Activated CD8-positive, alpha-beta T cell treated with anti-CD3 and anti-CD28 coated beads for 36 hours (primary cell): ENCODE measurements around the gene HSPA14. TPM values are rescaled to one million over a fixed set of nuclear protein-coding genes. Genes with fewer than 3 reads are reported as not detected.

Experiments used
- ATAC-seq: fragments of 200-7000 bp; cut with Tn5 transposase; one replicate; pipeline ENCODE4 v1.10.0; 2021; ENCODE audit warnings: mild to moderate bottlenecking, moderate library complexity
- CTCF ChIA-PET: fragments of 350-600 bp; sonication (Branson Sonifier 250); formaldehyde crosslinking; loops from one replicate; lab custom pipeline; 2021; ENCODE audit warnings: antibody characterized with exemption; lab: Charles Lee
- POLR2A ChIA-PET: fragments of 350-600 bp; sonication (Branson Sonifier 250); formaldehyde crosslinking; loops from one replicate; lab custom pipeline; 2021; ENCODE audit warnings: antibody characterized with exemption; lab: Charles Lee
- DNase-seq: peaks from one replicate; pipeline ENCODE4 v3.0.0-alpha.2; 2020
- H3K27ac Mint-ChIP-seq: one replicate; pipeline ENCODE4 v1.8.0; 2021; ENCODE audit warnings: mild to moderate bottlenecking, mixed read lengths
- H3K27me3 Mint-ChIP-seq: one replicate; pipeline ENCODE4 v1.8.0; 2021; ENCODE audit warnings: mixed read lengths
- H3K36me3 Mint-ChIP-seq: one replicate; pipeline ENCODE4 v1.8.0; 2021; ENCODE audit warnings: low read depth, mixed read lengths
- H3K4me1 Mint-ChIP-seq: one replicate; pipeline ENCODE4 v1.8.0; 2021; ENCODE audit warnings: low read depth, mixed read lengths
- H3K4me3 Mint-ChIP-seq: one replicate; pipeline ENCODE4 v1.8.0; 2021; ENCODE audit warnings: mild to moderate bottlenecking, moderate library complexity, mixed read lengths
- H3K9me3 Mint-ChIP-seq: one replicate; pipeline ENCODE4 v1.8.0; 2021; ENCODE audit warnings: mixed read lengths
- intact Hi-C: fragments of 100-400 bp; cut with micrococcal nuclease; formaldehyde crosslinking; loops from one replicate; pipeline ENCODE4 v1.10.0; 2022
- total RNA-seq, 2 experiments: library from RNA; stranded (reverse); gene quantifications; one replicate each; pipeline ENCODE4 v1.2.3, GENCODE V29; 2021
- TF ChIP-seq, protein P1 (sequence below): fragments of 200-600 bp; IDR thresholded peaks from one replicate; pipeline ENCODE4 v1.8.0; 2022; ENCODE audit warnings: antibody characterized with exemption, mild to moderate bottlenecking

The HSPA14 gene
- total RNA-seq, 2 experiments from 2014 or later, result 36.1 to 36.7 TPM

DNA sequence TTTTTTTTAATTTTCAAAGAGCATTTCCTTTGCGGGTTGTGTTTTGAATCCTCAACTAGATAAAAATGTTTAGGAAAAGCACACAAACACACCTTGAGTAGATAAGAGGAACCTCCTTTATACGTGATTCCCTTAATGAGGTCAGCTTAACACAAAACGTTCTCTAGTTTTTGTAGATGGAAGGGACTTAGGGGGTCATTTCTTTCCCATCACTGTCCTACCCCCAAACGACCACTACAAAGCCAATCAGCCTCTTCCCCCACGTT is 41.8 kb downstream of the HSPA14 start:
- no peaks in the 10 kb centered on the region for H3K9me3 Mint-ChIP-seq

GRCh38 chr10:14880229-14880628 is 42.1 kb downstream of the HSPA14 start:
- ATAC-seq (no peak), DNase-seq (no peak)
- CTCF ChIA-PET, result interaction anchor here (1.4 to 1.9 kb wide), 4 partner anchors 9 to 92 kb away, joined by 3 to 6 read pairs (median 4); no protein-coding TSS in a partner anchor
- Mint-ChIP-seq H3K36me3 (peaks cover 32% of the 10 kb centered on the region), H3K9me3 (no peaks in the 10 kb centered on the region), H3K4me1 (peaks cover 36% of the 10 kb centered on the region), H3K27me3 (no peaks in the 10 kb centered on the region), H3K27ac (peak overlapping the region; percentile 92), H3K4me3 (peak overlapping the region; percentile 96)
- TF ChIP-seq, protein P1, sequence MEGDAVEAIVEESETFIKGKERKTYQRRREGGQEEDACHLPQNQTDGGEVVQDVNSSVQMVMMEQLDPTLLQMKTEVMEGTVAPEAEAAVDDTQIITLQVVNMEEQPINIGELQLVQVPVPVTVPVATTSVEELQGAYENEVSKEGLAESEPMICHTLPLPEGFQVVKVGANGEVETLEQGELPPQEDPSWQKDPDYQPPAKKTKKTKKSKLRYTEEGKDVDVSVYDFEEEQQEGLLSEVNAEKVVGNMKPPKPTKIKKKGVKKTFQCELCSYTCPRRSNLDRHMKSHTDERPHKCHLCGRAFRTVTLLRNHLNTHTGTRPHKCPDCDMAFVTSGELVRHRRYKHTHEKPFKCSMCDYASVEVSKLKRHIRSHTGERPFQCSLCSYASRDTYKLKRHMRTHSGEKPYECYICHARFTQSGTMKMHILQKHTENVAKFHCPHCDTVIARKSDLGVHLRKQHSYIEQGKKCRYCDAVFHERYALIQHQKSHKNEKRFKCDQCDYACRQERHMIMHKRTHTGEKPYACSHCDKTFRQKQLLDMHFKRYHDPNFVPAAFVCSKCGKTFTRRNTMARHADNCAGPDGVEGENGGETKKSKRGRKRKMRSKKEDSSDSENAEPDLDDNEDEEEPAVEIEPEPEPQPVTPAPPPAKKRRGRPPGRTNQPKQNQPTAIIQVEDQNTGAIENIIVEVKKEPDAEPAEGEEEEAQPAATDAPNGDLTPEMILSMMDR, result no peak
- POLR2A ChIA-PET, result interaction anchor here (0.7 to 4.1 kb wide), 5 partner anchors 9 to 695 kb away, joined by 3 to 30 read pairs (median 10); partner anchors contain the start of gene DCLRE1C
- intact Hi-C loops, result no loop called here

More for the DNA sequence above, 41.8 kb downstream of the HSPA14 start:
- H3K27ac Mint-ChIP-seq, result peak overlapping the region; percentile 92
- DNase-seq (no peak), ATAC-seq (no peak)
- H3K27me3 Mint-ChIP-seq, result no peaks in the 10 kb centered on the region
- intact Hi-C loops, result no loop called here
- ChIA-PET POLR2A (interaction anchor here (0.8 to 4.1 kb wide), 6 partner anchors 10 to 695 kb away, joined by 4 to 30 read pairs (median 8); partner anchors contain the start of genes DCLRE1C and MEIG1), CTCF (interaction anchor here (1.4 to 1.9 kb wide), 3 partner anchors 9 to 23 kb away, joined by 4 to 6 read pairs (median 5); no protein-coding TSS in a partner anchor)
- peaks cover 32% of the 10 kb centered on the region for H3K36me3 Mint-ChIP-seq
- TF ChIP-seq, protein P1, result no peak
- peaks cover 37% of the 10 kb centered on the region for H3K4me1 Mint-ChIP-seq
- peak overlapping the region; percentile 96 for H3K4me3 Mint-ChIP-seq

DNA sequence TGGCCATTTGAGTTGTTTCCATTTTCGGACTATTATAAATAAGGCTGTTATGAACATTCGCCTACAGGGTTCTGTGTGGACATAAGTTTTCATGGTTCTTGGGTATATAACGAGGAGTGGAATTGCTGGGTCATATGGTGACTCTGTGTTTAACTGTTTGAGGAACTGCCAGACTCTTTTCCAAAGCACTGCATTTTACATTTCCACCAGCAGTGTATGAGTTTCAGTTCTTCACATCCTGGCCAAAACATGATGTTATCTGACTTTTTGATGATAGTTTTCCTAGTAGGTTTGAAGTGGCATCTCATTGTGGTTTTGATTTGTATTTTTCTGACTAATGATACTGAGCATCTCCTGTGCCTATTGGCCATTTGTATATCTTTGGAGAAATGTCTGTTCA is 46.0 kb downstream of the HSPA14 start:
- intact Hi-C loops, result no loop called here
- Mint-ChIP-seq H3K4me1 (peaks cover 22% of the 10 kb centered on the region), H3K27me3 (no peaks in the 10 kb centered on the region), H3K4me3 (no peak overlapping the region), H3K9me3 (no peaks in the 10 kb centered on the region), H3K27ac (peak overlapping the region; percentile 8), H3K36me3 (peaks cover 26% of the 10 kb centered on the region)
- CTCF ChIA-PET, result no interaction called here
- POLR2A ChIA-PET, result interaction anchor here (0.6 kb wide), 1 partner anchor 118 kb away, joined by 3 read pairs; no protein-coding TSS in a partner anchor
- ATAC-seq (peak; percentile 62), DNase-seq (no peak)
- TF ChIP-seq, protein P1, result no peak

GRCh38 chr10:14889318-14889717 is 51.2 kb downstream of the HSPA14 start:
- no peak for DNase-seq
- Mint-ChIP-seq H3K27me3 (no peaks in the 10 kb centered on the region), H3K4me1 (peaks cover 7% of the 10 kb centered on the region), H3K36me3 (peaks cover 18% of the 10 kb centered on the region), H3K27ac (no peak overlapping the region), H3K9me3 (no peaks in the 10 kb centered on the region), H3K4me3 (no peak overlapping the region)
- POLR2A ChIA-PET, result interaction anchor here (1.5 to 3.3 kb wide), 2 partner anchors 10 to 16 kb away, joined by 3 to 26 read pairs; partner anchors contain the start of gene SUV39H2
- ATAC-seq, result peak; percentile 61
- TF ChIP-seq, protein P1, result peak; percentile 56
- intact Hi-C loops, result no loop called here
- CTCF ChIA-PET, result interaction anchor here (0.7 to 4.4 kb wide), 5 partner anchors 10 to 67 kb away, joined by 3 to 36 read pairs (median 5); no protein-coding TSS in a partner anchor

DNA sequence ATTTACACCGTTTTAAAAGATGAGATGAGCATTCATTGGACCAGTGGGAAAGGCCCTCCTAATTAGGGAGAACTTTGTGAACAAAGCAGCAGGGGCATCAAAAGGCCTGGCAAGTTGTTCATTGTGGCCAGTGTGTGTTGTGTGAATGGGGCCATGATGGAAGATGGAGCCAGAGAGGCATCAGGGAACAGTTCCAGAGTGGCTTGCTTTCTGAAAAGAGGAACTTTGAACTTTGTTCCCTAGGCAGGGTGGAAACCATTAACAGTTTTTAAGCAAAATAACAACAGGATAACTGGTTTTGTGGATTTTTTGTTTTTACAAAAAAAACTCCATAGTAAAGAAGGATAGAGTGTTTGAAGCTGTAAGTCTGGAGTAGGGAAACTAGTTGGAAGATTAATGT is 53.0 kb downstream of the HSPA14 start:
- TF ChIP-seq, protein P1, result no peak
- DNase-seq (no peak), ATAC-seq (no peak)
- Mint-ChIP-seq H3K4me1 (peaks cover 9% of the 10 kb centered on the region), H3K27ac (no peak overlapping the region), H3K9me3 (no peaks in the 10 kb centered on the region), H3K4me3 (no peak overlapping the region), H3K36me3 (peaks cover 22% of the 10 kb centered on the region), H3K27me3 (no peaks in the 10 kb centered on the region)
- CTCF ChIA-PET, result interaction anchor here (1.0 to 4.4 kb wide), 2 partner anchors 9 to 12 kb away, joined by 3 to 36 read pairs; no protein-coding TSS in a partner anchor
- intact Hi-C loops, result no loop called here
- POLR2A ChIA-PET, result interaction anchor here (0.6 to 3.3 kb wide), 2 partner anchors 12 to 63 kb away, joined by 3 to 26 read pairs; partner anchors contain the start of gene SUV39H2
